T1000 (cell line): ENCODE data around the gene JUP.
"Not testable (repeated sequence)": the region's sequence is repeated elsewhere in the genome, so short reads cannot be mapped to it uniquely, and the experiment has no call there.

Experiments used
- DNase-seq: peaks from one replicate; lab custom pipeline; 2025; ENCODE audit warnings: mixed read lengths; lab: John Stamatoyannopoulos, UW

Gene JUP

DNA sequence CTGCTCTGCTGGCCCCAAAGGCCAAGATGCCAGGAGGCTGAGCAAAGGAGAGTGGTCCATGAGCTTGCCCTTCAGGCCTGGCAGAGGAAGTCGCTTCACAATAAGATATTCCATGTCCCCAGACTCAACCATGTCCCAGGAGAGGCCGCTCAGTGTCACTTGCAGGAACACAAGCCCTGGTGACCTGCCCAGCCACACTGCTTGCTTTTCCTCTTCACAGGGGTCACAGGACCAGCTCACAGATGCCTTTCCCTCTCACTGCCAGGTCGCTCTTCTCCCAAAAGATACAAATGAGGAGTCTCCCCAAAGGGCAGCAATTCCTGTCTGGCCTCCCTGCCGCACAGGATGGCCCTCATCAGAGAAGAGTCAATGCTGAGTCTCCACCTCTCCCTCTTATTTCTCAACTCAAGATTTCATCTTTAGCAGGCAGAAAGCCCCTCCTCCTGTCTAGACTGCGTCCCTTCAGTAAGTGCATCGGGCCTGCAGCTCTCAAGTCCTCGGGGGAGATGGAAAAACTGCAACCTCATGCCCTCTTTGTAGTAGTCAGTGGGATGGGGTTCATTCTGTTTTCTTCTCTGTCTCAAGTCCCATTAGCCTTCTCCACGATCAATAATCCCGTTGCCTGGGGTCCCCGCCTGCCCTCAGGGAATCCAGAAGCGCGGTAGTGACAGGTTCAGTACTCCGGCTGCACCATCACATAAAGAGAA, 5.0 kb downstream of the JUP start:
- no peak for DNase-seq

GRCh38 chr17:41779954-41780353, 6.6 kb downstream of the JUP start:
- no peak for DNase-seq

GRCh38 chr17:41777574-41778188, 8.8 kb downstream of the JUP start:
- peak; percentile 75 for DNase-seq

GRCh38 chr17:41777157-41777573, 9.3 kb downstream of the JUP start:
- DNase-seq, result no peak

DNA sequence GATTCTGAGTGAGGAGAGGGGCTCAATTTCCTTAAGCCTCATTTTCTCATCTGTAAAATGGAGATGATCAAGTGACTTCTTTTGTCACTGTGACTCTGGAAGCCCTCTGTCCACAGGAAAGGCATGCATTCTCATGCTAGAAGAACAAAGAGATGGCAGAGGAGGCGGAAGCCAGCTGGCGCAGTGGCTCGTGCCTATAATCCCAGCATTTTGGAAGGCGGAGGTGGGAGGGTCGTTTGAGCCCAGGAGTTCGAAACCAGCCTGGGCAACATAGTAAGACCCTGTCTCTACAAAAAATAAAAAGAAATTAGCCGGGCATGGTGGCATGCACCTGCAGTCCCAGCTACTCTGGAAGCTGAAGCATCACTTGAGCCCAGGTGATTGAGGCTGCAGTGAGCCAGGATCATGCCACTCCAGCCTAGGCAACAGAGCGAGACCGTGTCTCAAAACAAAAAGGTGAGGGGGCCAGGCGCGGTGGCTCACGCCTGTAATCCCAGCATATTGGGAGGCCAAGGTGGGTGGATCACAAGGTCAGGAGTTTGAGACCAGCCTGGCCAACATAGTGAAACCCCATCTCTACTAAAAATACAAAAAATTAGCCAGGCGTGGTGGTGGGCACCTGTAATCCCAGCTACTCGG, 10.1 kb downstream of the JUP start:
- DNase-seq, result not testable (repeated sequence)

DNA sequence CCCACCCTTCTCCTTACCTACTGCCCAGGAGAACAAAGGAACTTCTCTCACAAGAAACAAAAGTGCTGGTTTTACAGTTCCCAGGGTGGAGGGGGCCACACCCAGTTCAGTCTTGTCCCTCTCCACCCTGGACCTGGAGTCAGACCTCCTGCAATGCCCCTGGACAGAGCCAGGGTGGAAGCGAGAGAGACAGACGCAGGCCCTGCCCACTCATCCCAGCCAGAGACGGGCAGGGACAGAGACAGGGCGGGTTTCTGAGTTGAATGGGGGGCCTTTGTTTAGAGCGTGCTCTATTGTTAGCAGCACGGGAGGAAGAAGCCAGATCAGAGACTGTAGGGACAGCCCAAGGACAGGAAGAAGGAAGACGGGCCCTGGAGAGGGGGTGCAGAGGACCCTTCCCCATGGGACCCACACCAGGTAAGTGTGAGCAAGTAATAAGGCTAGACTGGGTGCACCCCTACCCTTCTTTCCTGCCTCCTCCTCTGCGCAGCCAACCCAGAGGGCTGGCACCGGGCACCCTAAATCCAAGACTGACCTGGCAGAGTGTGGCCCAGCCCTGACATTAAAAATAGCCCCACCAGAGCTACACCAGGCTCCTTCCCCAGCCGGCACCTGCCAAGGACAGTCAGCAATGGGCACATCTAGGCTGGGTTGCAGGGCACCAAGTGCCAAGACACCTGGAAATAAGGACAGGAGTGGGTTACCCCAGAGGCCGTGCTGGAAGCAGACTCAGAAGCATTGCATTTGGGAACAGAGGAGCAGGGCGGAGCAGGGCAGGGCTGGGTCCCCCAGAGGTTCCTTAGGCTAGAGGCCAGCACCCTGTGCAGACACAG, 10.9 kb downstream of the JUP start:
- DNase-seq, result no peak

DNA sequence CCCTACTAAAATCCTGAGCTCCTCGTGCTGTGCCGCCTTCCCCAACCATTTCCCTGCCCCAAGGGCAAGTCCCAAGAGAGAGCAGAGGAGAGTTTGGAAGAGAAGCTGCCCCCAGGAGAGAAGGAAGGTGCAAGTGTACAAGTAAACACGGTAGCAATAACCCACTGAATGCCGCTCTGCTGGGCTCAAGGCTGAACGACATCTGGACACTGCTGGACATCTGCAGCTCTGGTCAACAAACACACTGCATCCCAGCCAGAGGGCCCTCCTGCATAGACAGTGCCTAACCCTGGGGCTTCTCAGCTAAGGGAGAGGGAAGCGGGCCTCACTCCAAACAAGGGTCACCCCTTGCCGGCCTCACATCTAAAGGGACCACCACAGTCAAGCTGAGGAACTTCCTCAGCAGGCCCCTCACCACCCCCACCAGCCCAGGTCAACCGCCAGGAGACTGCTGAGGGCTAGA, 12.7 kb downstream of the JUP start:
- no peak for DNase-seq

DNA sequence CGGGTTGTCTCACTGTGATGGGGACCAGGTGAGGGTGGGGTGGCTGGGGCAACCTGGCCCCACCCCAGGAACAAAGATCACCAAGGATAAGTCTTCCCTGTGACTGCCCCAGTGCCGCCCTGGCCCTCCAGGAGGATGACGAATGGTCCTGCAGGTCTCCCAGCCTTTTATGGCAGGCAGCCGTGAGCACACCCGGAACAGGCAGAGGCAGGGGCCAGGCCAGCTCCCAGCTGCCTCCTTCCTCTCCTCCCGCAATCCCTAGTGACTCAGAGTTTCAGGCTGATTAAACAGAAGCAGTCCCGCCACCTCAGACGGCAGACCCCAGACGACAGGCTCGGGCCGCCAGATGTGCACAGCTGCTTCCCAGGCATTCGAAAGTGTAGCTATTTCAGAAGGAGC, 13.3 kb downstream of the JUP start:
- peak; percentile 70 for DNase-seq

GRCh38 chr17:41772586-41773189, 13.8 kb downstream of the JUP start:
- DNase-seq, result no peak

DNA sequence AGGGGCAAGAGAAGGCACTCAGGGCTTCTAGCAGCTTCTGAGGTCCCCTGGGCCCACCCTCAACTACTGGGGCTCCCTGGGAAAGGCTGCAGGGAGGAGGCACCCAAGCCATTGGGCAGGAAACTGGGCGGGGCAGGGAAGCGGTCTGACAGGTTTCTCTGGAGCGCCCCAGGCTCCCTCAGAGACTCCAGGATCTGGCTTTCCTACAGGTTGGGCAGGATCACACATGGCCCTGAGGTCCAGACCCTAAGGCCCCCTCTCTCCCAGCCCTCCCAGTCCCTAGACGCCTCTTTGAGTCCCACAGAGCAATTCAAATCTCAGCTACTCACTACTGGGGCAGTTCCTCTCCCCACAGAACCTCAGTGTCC, 14.3 kb downstream of the JUP start:
- DNase-seq, result no peak

DNA sequence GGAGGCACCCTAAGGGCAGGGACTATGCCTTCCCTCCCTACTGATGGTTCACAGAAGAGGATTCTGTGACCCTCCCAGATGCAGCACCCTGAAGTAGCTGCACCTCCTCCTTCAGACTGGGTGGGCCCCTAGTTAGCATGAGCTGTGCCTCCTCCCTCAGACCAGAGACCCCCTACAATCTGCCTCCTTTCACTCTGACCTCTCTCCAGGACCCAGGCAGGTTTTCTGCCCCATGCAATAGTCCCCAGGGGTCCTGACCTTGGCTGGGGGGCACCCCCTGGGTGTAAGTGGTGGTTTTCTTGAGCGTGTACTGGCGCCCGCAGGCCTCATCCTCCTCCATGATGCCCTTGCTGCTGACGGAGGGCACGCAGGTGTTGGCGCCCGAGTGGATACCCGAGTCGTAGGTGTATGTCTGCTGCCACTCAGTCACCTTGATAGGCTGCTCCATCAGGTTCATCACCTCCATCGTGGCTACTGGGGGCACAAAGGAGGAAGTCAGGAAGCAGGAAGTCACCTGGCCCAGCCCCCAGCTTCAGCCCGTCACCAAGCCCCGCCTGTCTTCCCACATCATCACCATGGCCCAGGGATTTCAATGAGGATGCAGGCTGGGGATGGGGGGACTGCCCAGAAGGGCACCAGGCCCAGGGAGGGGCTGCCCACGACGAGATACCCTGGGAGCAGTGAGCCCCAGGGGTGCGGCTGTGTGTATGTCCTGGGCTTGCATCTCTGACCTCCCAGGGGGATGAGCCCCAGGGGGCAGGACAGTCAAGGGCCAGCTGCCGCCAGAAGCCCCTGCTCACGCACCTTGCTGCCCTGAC, 14.9 kb downstream of the JUP start:
- no peak for DNase-seq

DNA sequence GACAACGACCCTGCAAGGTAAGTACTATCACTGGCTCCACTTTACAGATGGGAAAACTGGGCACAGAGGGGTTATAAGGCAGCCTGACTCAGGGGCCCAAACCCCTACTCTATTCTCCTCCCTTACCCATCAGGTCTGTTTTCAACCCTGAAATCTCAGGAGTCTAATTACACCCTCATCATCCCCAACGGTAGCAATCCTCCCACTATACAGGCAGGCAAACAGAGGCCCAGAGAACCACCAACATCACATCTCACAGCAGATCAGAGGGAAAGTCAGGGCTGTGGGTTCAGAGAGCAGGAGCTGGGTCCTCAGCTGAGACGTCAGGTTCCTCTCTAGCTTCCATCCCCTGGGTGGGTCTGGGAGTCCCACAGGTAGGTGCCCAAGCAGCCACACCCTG, 16.5 kb downstream of the JUP start:
- DNase-seq, result no peak

- no peak for DNase-seq
Observed at GRCh38 chr17:41769346-41769862, 17.1 kb downstream of the JUP start.

DNA sequence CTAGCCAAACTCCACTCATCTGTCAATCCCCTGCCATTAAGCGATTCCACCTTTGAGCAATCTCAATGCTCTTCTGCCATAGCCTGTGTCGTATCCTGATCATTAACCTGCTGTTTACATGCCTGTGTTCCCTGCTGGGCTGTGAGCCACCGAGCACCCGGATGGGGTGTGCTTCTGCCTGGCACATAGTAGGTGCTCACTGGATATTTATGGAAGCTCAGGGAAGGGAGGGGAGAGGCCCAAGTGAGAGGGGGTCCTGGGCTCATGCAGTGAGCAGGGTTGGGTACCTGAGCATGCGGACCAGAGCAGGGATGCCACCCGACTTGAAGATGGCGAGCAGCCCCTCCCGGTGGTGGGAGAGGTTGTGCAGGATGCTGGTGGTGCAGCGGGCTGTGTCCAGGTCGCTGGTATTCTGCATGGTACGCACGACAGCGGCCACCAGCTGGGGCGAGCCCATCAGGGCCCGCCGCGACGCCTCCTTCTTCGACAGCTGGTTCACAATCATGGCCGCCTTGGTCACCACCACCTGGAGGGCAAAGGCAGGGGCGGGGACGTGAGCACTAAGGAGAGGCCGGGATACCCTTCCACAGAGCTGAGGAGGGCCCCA, 17.7 kb downstream of the JUP start:
- DNase-seq, result no peak

DNA sequence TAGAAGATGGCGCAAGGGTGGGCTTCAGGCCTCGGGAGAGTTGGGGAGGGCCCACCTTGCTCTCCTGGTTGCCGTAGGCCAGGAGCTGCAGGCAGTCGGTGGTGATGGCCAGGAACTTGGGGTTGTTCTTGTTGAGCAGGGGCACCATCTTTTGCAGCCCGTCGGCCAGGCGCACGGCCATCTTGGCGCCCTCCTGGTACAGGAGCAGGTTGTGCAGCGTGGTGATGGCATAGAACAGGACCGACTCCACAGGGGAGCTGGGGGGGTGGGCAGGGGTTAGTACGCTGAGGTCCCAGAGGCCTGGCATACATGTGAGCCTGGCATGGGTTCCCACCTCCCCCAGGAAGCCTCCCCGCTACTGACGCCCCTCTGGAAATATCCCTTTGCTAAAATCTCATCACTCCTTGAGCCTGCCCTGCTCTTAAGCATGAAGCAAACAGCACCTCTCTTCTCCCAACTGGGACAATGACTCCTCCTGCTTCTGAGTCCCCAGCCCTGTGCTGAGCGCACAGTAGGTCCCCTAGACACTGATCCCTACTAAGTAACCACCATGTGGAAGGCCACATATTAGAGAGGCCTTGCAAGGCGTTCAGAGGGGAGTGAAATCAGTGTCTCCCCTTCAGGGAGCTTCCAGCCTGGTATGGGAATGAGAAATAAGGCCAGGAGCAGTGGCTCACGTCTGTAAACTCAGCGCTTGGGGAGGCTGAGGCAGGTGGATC, 19.0 kb downstream of the JUP start:
- no peak for DNase-seq

GRCh38 chr17:41766135-41766534, 20.4 kb downstream of the JUP start:
- DNase-seq, result no peak

- no peak for DNase-seq
Observed at GRCh38 chr17:41763327-41763726, 23.2 kb downstream of the JUP start.

GRCh38 chr17:41762841-41763240, 23.7 kb downstream of the JUP start:
- DNase-seq, result no peak

GRCh38 chr17:41762391-41762790, 24.1 kb downstream of the JUP start:
- no peak for DNase-seq

GRCh38 chr17:41760878-41761277, 25.6 kb downstream of the JUP start:
- no peak for DNase-seq
